Measurements from ENCODE around the gene ZDHHC19. TPM values are rescaled to one million over a fixed set of nuclear protein-coding genes. Genes with fewer than 3 reads are reported as not detected.

The ZDHHC19 gene
- total RNA-seq, 1 donor from 2014 or later: not detected

DNA sequence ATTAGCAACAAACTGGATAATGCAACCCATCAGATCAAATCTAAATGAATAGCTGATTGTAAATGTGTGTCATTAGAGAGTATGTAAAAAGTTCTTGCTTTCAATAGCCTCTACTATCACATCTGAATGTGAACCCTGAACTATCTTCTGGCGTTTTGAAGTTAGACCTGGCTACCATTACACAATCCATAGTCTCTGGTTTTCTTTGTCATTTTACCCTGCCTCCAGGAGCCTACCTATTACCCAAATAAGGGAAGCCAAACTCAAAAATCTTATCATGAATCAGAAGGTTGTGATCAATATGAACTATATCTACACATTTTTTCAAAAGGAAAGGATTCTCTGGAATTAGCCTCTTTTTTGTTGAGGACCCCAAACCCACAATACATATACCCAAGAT lies 44.6 kb upstream of the ZDHHC19 start:
- H3K4me1 Mint-ChIP-seq (ENCODE audit: low read depth, unreplicated experiment): no peaks in the 10 kb centered on the region
- no peak for DNase-seq (ENCODE audit: low read depth)
- Histone ChIP-seq H3K27me3 (ENCODE audit: insufficient read depth, low read length) (no peaks in the 10 kb centered on the region), H3K4me1 (ENCODE audit: insufficient read depth, low read length) (no peaks in the 10 kb centered on the region), H3K4me2 (ENCODE audit: low read length) (no peak overlapping the region), H3K36me3 (ENCODE audit: insufficient read depth, low read length) (peaks cover 16% of the 10 kb centered on the region), H3K9ac (ENCODE audit: low read length) (no peak overlapping the region), H4K20me1 (ENCODE audit: insufficient read depth, low read length) (peaks cover 20% of the 10 kb centered on the region), H3K79me2 (ENCODE audit: insufficient read depth, low read length) (peaks cover 41% of the 10 kb centered on the region), H2AFZ (ENCODE audit: low read depth, low read length) (no peak overlapping the region), H3K4me3 (ENCODE audit: insufficient read depth, low read depth, low read length) (no peak overlapping the region), H3K9me3 (ENCODE audit: insufficient read depth, low read depth, low read length) (no peaks in the 10 kb centered on the region), H3K27ac (ENCODE audit: low read depth, low read length) (no peak overlapping the region)
- H3K9me3 Mint-ChIP-seq (ENCODE audit: unreplicated experiment): no peaks in the 10 kb centered on the region
- no peak for FAIRE-seq
- H3K4me3 Mint-ChIP-seq (ENCODE audit: unreplicated experiment): no peak overlapping the region
- TF ChIP-seq EZH2 (IDR thresholded peaks at IDR 0.05; ENCODE audit: insufficient read depth, low read length): no peak
- TF ChIP-seq CTCF (IDR thresholded peaks at IDR 0.05; ENCODE audit: insufficient read depth, low read depth, low read length): no peak
- H3K27me3 Mint-ChIP-seq (ENCODE audit: low read depth, unreplicated experiment): no peaks in the 10 kb centered on the region
- peaks cover 13% of the 10 kb centered on the region for H3K36me3 Mint-ChIP-seq (ENCODE audit: low read depth, unreplicated experiment)
- no peak overlapping the region for H3K27ac Mint-ChIP-seq (ENCODE audit: unreplicated experiment)

DNA sequence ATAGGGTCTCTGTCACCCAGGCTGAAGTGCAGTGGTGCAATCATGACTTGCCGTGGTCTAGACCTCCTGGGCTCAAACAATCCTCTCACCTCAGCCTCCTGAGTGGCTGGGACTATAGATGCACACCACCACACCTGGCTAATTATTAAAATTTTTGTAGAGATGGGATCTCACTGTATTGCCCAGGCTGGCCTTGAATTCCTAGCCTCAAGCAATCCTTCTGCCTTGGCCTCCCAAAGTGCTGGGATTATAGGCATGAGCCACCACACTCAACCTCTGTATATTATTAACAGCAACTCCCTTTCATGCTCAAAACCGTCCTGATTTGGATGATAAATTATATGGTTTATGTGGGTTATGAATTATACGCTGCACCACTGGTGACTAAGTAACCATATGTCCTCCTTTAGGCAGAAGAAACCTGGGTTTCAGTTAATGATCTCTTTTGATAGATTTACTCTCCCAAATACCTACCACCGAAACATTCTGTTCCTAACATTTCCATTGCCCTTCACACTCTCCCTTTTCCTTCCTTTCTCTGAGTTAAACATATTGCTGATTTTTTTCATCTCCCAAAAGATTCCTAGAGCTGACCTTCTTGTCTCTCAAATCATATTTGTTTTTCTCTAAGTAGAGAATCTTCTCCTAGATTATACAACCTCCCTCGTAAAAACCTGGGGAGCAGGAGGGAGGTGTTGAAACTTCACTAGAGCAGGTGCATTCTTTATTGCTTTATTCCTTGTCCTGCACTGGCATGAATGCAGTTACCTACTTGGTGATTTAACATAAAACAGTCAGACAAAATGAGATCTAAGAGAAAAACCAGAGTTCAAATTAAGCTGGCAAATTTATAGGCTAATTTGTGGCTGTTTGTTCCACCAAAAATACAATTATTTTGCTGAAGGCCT lies 43.4 kb upstream of the ZDHHC19 start:
- Histone ChIP-seq H3K9me3 (ENCODE audit: insufficient read depth, low read depth, low read length) (no peaks in the 10 kb centered on the region), H2AFZ (ENCODE audit: low read depth, low read length) (no peak overlapping the region), H3K9ac (ENCODE audit: low read length) (no peak overlapping the region), H3K4me1 (ENCODE audit: insufficient read depth, low read length) (no peaks in the 10 kb centered on the region), H3K79me2 (ENCODE audit: insufficient read depth, low read length) (peaks cover 40% of the 10 kb centered on the region), H3K36me3 (ENCODE audit: insufficient read depth, low read length) (peaks cover 11% of the 10 kb centered on the region), H4K20me1 (ENCODE audit: insufficient read depth, low read length) (peaks cover 15% of the 10 kb centered on the region), H3K4me2 (ENCODE audit: low read length) (no peak overlapping the region), H3K4me3 (ENCODE audit: insufficient read depth, low read depth, low read length) (no peak overlapping the region), H3K27ac (ENCODE audit: low read depth, low read length) (no peak overlapping the region), H3K27me3 (ENCODE audit: insufficient read depth, low read length) (no peaks in the 10 kb centered on the region)
- TF ChIP-seq CTCF (IDR thresholded peaks at IDR 0.05; ENCODE audit: insufficient read depth, low read depth, low read length): no peak
- no peak for TF ChIP-seq EZH2 (IDR thresholded peaks at IDR 0.05; ENCODE audit: insufficient read depth, low read length)
- H3K36me3 Mint-ChIP-seq (ENCODE audit: low read depth, unreplicated experiment): peaks cover 11% of the 10 kb centered on the region
- no peaks in the 10 kb centered on the region for H3K9me3 Mint-ChIP-seq (ENCODE audit: unreplicated experiment)
- no peak overlapping the region for H3K27ac Mint-ChIP-seq (ENCODE audit: unreplicated experiment)
- H3K27me3 Mint-ChIP-seq (ENCODE audit: low read depth, unreplicated experiment): no peaks in the 10 kb centered on the region
- H3K4me3 Mint-ChIP-seq (ENCODE audit: unreplicated experiment): no peak overlapping the region
- H3K4me1 Mint-ChIP-seq (ENCODE audit: low read depth, unreplicated experiment): no peaks in the 10 kb centered on the region
- FAIRE-seq: no peak
- DNase-seq (ENCODE audit: low read depth): no peak

GRCh38 chr3:196251918-196252317 lies 40.7 kb upstream of the ZDHHC19 start:
- Mint-ChIP-seq H3K27ac (ENCODE audit: unreplicated experiment) (no peak overlapping the region), H3K36me3 (ENCODE audit: low read depth, unreplicated experiment) (peaks cover 19% of the 10 kb centered on the region), H3K4me3 (ENCODE audit: unreplicated experiment) (no peak overlapping the region), H3K9me3 (ENCODE audit: unreplicated experiment) (no peaks in the 10 kb centered on the region), H3K27me3 (ENCODE audit: low read depth, unreplicated experiment) (no peaks in the 10 kb centered on the region), H3K4me1 (ENCODE audit: low read depth, unreplicated experiment) (no peaks in the 10 kb centered on the region)
- Histone ChIP-seq H3K4me3 (ENCODE audit: insufficient read depth, low read depth, low read length) (no peak overlapping the region), H3K4me1 (ENCODE audit: insufficient read depth, low read length) (no peaks in the 10 kb centered on the region), H3K36me3 (ENCODE audit: insufficient read depth, low read length) (peaks cover 18% of the 10 kb centered on the region), H3K27me3 (ENCODE audit: insufficient read depth, low read length) (no peaks in the 10 kb centered on the region), H3K9me3 (ENCODE audit: insufficient read depth, low read depth, low read length) (no peaks in the 10 kb centered on the region), H2AFZ (ENCODE audit: low read depth, low read length) (no peak overlapping the region), H3K4me2 (ENCODE audit: low read length) (no peak overlapping the region), H4K20me1 (ENCODE audit: insufficient read depth, low read length) (peaks cover 33% of the 10 kb centered on the region), H3K9ac (ENCODE audit: low read length) (no peak overlapping the region), H3K79me2 (ENCODE audit: insufficient read depth, low read length) (peaks cover 34% of the 10 kb centered on the region), H3K27ac (ENCODE audit: low read depth, low read length) (no peak overlapping the region)
- TF ChIP-seq CTCF (IDR thresholded peaks at IDR 0.05; ENCODE audit: insufficient read depth, low read depth, low read length) (no peak), EZH2 (IDR thresholded peaks at IDR 0.05; ENCODE audit: insufficient read depth, low read length) (no peak)
- FAIRE-seq: no peak
- DNase-seq (ENCODE audit: low read depth): no peak

Measured in astrocyte (in vitro differentiated cells and primary cell).